Measurements from ENCODE around the gene PARN.

- TF ChIP-seq CTCF (IDR thresholded peaks at IDR 0.05; ENCODE audit: low read depth, low read length), result no peak
- no peak for TF ChIP-seq POLR2A (IDR thresholded peaks at IDR 0.05; ENCODE audit: extremely low read depth, insufficient read length)
Observed at GRCh38 chr16:14427371-14427948, 202.6 kb downstream of the PARN start.
